ENCODE measurements around the gene NENF.
A peak's percentile ranks its signal among the peaks of the same experiment; 100 is the strongest.

Gene NENF

GRCh38 chr1:212430955-212431394 lies 1.7 kb upstream of the NENF start:
- FAIRE-seq (no peak), DNase-seq (ENCODE audit: low spot score) (no peak)

GRCh38 chr1:212431644-212432043 lies 1.1 kb upstream of the NENF start:
- DNase-seq (ENCODE audit: low spot score) (no peak), FAIRE-seq (no peak)

GRCh38 chr1:212432272-212432660 lies 454 bp upstream of the NENF start:
- DNase-seq (ENCODE audit: low spot score) (no peak), FAIRE-seq (no peak)

- no peak for DNase-seq (ENCODE audit: low spot score)
These were observed 1.1 kb downstream of the NENF start for GRCh38 chr1:212433577-212434462.

GRCh38 chr1:212434992-212435391 lies 2.3 kb downstream of the NENF start:
- DNase-seq (ENCODE audit: low spot score) (no peak), FAIRE-seq (no peak)

More at GRCh38 chr1:212433577-212434462, 1.1 kb downstream of the NENF start:
- no peak for FAIRE-seq

- FAIRE-seq = no peak
These were observed 4.6 kb downstream of the NENF start for GRCh38 chr1:212437179-212437798.

GRCh38 chr1:212438831-212439237 lies 6.1 kb downstream of the NENF start:
- DNase-seq (ENCODE audit: low spot score) = no peak

More at GRCh38 chr1:212437179-212437798, 4.6 kb downstream of the NENF start:
- no peak for DNase-seq (ENCODE audit: low spot score)

GRCh38 chr1:212440419-212440818 lies 7.7 kb downstream of the NENF start:
- DNase-seq (ENCODE audit: low spot score) (no peak), FAIRE-seq (no peak)

More at GRCh38 chr1:212438831-212439237, 6.1 kb downstream of the NENF start:
- FAIRE-seq = no peak

GRCh38 chr1:212442408-212442807 lies 9.7 kb downstream of the NENF start:
- no peak for DNase-seq (ENCODE audit: low spot score)
- FAIRE-seq = no peak

- DNase-seq (ENCODE audit: low spot score) (no peak), FAIRE-seq (no peak)
These were observed 13.6 kb downstream of the NENF start for GRCh38 chr1:212446333-212446732.

GRCh38 chr1:212447478-212447877 lies 14.8 kb downstream of the NENF start:
- no peak for DNase-seq (ENCODE audit: low spot score)
- FAIRE-seq = no peak

GRCh38 chr1:212450331-212450881 lies 17.7 kb downstream of the NENF start:
- no peak for FAIRE-seq
- no peak for DNase-seq (ENCODE audit: low spot score)

GRCh38 chr1:212451416-212452322 lies 18.9 kb downstream of the NENF start:
- DNase-seq (ENCODE audit: low spot score) = no peak
- FAIRE-seq = no peak

- no peak for DNase-seq (ENCODE audit: low spot score)
- FAIRE-seq = no peak
These were observed 19.8 kb downstream of the NENF start for GRCh38 chr1:212452323-212453155.

- DNase-seq (ENCODE audit: low spot score) = no peak
- no peak for FAIRE-seq
These were observed 20.6 kb downstream of the NENF start for GRCh38 chr1:212453156-212453857.

GRCh38 chr1:212454741-212455140 lies 22.0 kb downstream of the NENF start:
- FAIRE-seq (no peak), DNase-seq (ENCODE audit: low spot score) (no peak)

GRCh38 chr1:212455401-212455800 lies 22.7 kb downstream of the NENF start:
- no peak for DNase-seq (ENCODE audit: low spot score)

GRCh38 chr1:212455803-212456528 lies 23.2 kb downstream of the NENF start:
- DNase-seq (ENCODE audit: low spot score) (peak; percentile 46), FAIRE-seq (no peak)

More at GRCh38 chr1:212455401-212455800, 22.7 kb downstream of the NENF start:
- no peak for FAIRE-seq
